PC-9 (cell line): ENCODE measurements around the gene UBE2G1. TPM values are rescaled to one million over a fixed set of nuclear protein-coding genes. Genes with fewer than 3 reads are reported as not detected.
A peak's percentile ranks its signal among the peaks of the same experiment; 100 is the strongest.

Experiments
- BruUV-seq: library from RNA; stranded (reverse); fragments of 400-500 nt; replicated peaks from 2 replicates; lab custom pipeline; 2021; lab: Mats Ljungman, UMichigan
- CTCF ChIA-PET: fragments of 300-600 bp; sonication (Branson Sonifier 250); formaldehyde crosslinking; loops from one replicate; lab custom pipeline; 2022; ENCODE audit warnings: antibody characterized with exemption; lab: Charles Lee
- POLR2A ChIA-PET: fragments of 300-600 bp; sonication (Branson Sonifier 250); formaldehyde crosslinking; loops from one replicate; lab custom pipeline; 2022; ENCODE audit warnings: antibody characterized with exemption; ENCODE audit not compliant: unreplicated experiment; lab: Charles Lee
- DNase-seq, 2 experiments: peaks; one replicate each; pipeline versions ENCODE4 v3.0.0 to v3.0.0-alpha.2; 2015 to 2022; ENCODE audit warnings: mixed read lengths in 1 of 2
- H2AFZ ChIP-seq: fragments of 200-600 bp; sonication (generic); 2 replicates; pipeline ENCODE4 v1.8.1; 2017; ENCODE audit warnings: antibody characterized with exemption
- H3F3A ChIP-seq: fragments of 200-600 bp; sonication (generic); 2 replicates; pipeline ENCODE4 v1.8.1; 2017; ENCODE audit warnings: antibody characterized with exemption, mild to moderate bottlenecking, low read depth; ENCODE audit not compliant: insufficient read depth
- H3K27ac ChIP-seq: fragments of 200-600 bp; sonication (generic); 2 replicates; pipeline ENCODE4 v1.6.1; 2016; ENCODE audit warnings: mixed run types
- H3K27me3 ChIP-seq: fragments of 200-600 bp; sonication (generic); 2 replicates; pipeline ENCODE4 v1.6.1; 2016; ENCODE audit warnings: low read depth, mixed run types; ENCODE audit not compliant: insufficient read depth
- H3K36me3 ChIP-seq: fragments of 200-600 bp; sonication (generic); 2 replicates; pipeline ENCODE4 v1.6.1; 2016; ENCODE audit warnings: low read depth, mixed run types
- H3K4me1 ChIP-seq: fragments of 200-600 bp; sonication (generic); replicated peaks from 2 replicates; pipeline ENCODE4 v1.6.1; 2016; ENCODE audit warnings: mixed run types; ENCODE audit not compliant: insufficient read depth
- H3K4me2 ChIP-seq: fragments of 200-600 bp; sonication (generic); 2 replicates; pipeline ENCODE4 v1.6.1; 2017; ENCODE audit warnings: mixed run types
- H3K4me3 ChIP-seq: fragments of 200-600 bp; sonication (generic); 2 replicates; pipeline ENCODE4 v1.6.1; 2016; ENCODE audit warnings: mixed run types
- H3K79me2 ChIP-seq: fragments of 200-600 bp; sonication (generic); 2 replicates; pipeline ENCODE4 v1.6.1; 2017; ENCODE audit warnings: low read depth, mixed run types
- H3K9me2 ChIP-seq: fragments of 200-600 bp; sonication (generic); 2 replicates; pipeline ENCODE4 v1.8.1; 2017; ENCODE audit warnings: mild to moderate bottlenecking; ENCODE audit not compliant: insufficient read depth
- H3K9me3 ChIP-seq: fragments of 200-600 bp; sonication (generic); 2 replicates; pipeline ENCODE4 v1.8.1; 2016; ENCODE audit warnings: low read depth; ENCODE audit not compliant: insufficient read depth
- H4K20me1 ChIP-seq: fragments of 200-600 bp; sonication (generic); 2 replicates; pipeline ENCODE4 v1.8.1; 2017; ENCODE audit not compliant: insufficient read depth
- CTCF ChIP-seq: fragments of 200-600 bp; sonication (generic); conservative IDR thresholded peaks from 2 replicates; pipeline ENCODE4 v1.6.1; 2017; ENCODE audit warnings: mixed run types, antibody characterized with exemption, mild to moderate bottlenecking, moderate library complexity
- EZH2 ChIP-seq: fragments of 200-600 bp; sonication (generic); IDR thresholded peaks from 2 replicates; pipeline ENCODE4 v1.8.0; 2017; ENCODE audit warnings: antibody characterized with exemption, low read depth
- intact Hi-C: fragments of 100-400 bp; cut with micrococcal nuclease; formaldehyde crosslinking; loops from one replicate; pipeline ENCODE4 v1.10.0; 2022; ENCODE audit not compliant: unreplicated experiment
- total RNA-seq: library from RNA; stranded (reverse); gene quantifications from 2 replicates; pipeline ENCODE4 v1.2.3, GENCODE V29; 2021

UBE2G1 gene
- total RNA-seq, 1 experiment from 2014 or later = 111 TPM

- peaks cover 84% of the 10 kb centered on the region for H4K20me1 ChIP-seq
Measured at GRCh38 chr17:4345581-4346252, 20.8 kb downstream of the UBE2G1 start.

GRCh38 chr17:4344926-4345325, 21.5 kb downstream of the UBE2G1 start:
- H4K20me1 ChIP-seq = peaks cover 83% of the 10 kb centered on the region

More at GRCh38 chr17:4345581-4346252, 20.8 kb downstream of the UBE2G1 start:
- Histone ChIP-seq H3K27me3 (no peaks in the 10 kb centered on the region), H3K27ac (peak overlapping the region; percentile 35), H3K9me2 (no peaks in the 10 kb centered on the region), H3K79me2 (peaks cover 97% of the 10 kb centered on the region), H3K4me2 (peak overlapping the region; percentile 34), H3K4me3 (no peak overlapping the region), H3K36me3 (no peaks in the 10 kb centered on the region), H3K9me3 (no peaks in the 10 kb centered on the region), H3K4me1 (peaks cover 23% of the 10 kb centered on the region), H3F3A (peaks cover 18% of the 10 kb centered on the region; the same call in 1 of the 2 replicates), H2AFZ (no peak overlapping the region)
- no peak for DNase-seq
- CTCF ChIA-PET = interaction anchor here (0.5 kb wide), 1 partner anchor 411 kb away, joined by 17 read pairs; no protein-coding TSS in a partner anchor
- POLR2A ChIA-PET = no interaction called here
- BruUV-seq = no TSS peak
- TF ChIP-seq EZH2 = no peak
- no peak for TF ChIP-seq CTCF
- intact Hi-C loops = no loop called here

GRCh38 chr17:4342535-4342934, 23.9 kb downstream of the UBE2G1 start:
- H3K4me2 ChIP-seq = no peak overlapping the region
- no peaks in the 10 kb centered on the region for H3K9me2 ChIP-seq
- no peak overlapping the region for H2AFZ ChIP-seq
- H3K36me3 ChIP-seq = no peaks in the 10 kb centered on the region
- DNase-seq = no peak
- ChIA-PET POLR2A (interaction anchor here (0.6 kb wide), 1 partner anchor 43 kb away, joined by 8 read pairs; no protein-coding TSS in a partner anchor), CTCF (no interaction called here)
- no peaks in the 10 kb centered on the region for H3K27me3 ChIP-seq
- no peaks in the 10 kb centered on the region for H3K9me3 ChIP-seq
- H3F3A ChIP-seq = peaks cover 19% of the 10 kb centered on the region; the same call in 1 of the 2 replicates
- peaks cover 91% of the 10 kb centered on the region for H4K20me1 ChIP-seq
- intact Hi-C loops = no loop called here
- TF ChIP-seq EZH2 (no peak), CTCF (no peak)
- BruUV-seq = no TSS peak
- no peak overlapping the region; the same call in 1 of the 2 replicates for H3K27ac ChIP-seq
- H3K79me2 ChIP-seq = peaks cover 100% of the 10 kb centered on the region
- H3K4me3 ChIP-seq = no peak overlapping the region
- H3K4me1 ChIP-seq = peaks cover 23% of the 10 kb centered on the region

More at GRCh38 chr17:4344926-4345325, 21.5 kb downstream of the UBE2G1 start:
- Histone ChIP-seq H2AFZ (no peak overlapping the region), H3K9me2 (no peaks in the 10 kb centered on the region), H3K4me1 (peaks cover 23% of the 10 kb centered on the region), H3K9me3 (no peaks in the 10 kb centered on the region), H3F3A (peaks cover 11% of the 10 kb centered on the region; the same call in 1 of the 2 replicates), H3K36me3 (no peaks in the 10 kb centered on the region), H3K4me3 (no peak overlapping the region), H3K27me3 (no peaks in the 10 kb centered on the region), H3K27ac (0 out of 2 replicates have a peak overlapping the region, but pooled peaks have one; percentile 35), H3K4me2 (no peak overlapping the region; the same call in 1 of the 2 replicates), H3K79me2 (peaks cover 97% of the 10 kb centered on the region)
- ChIA-PET CTCF (interaction anchor here (0.5 kb wide), 1 partner anchor 411 kb away, joined by 17 read pairs; no protein-coding TSS in a partner anchor), POLR2A (no interaction called here)
- intact Hi-C loops = no loop called here
- TF ChIP-seq CTCF = no peak
- TF ChIP-seq EZH2 = no peak
- BruUV-seq = no TSS peak
- no peak for DNase-seq
